Measurements from ENCODE around the gene ARSG. TPM values are rescaled to one million over a fixed set of nuclear protein-coding genes. Genes with fewer than 3 reads are reported as not detected.

Gene ARSG
- total and polyA plus RNA-seq, 2 donors (not counting 3 experiments of a cell fraction or from before 2014, with no cell fraction given) = 3.9 to 7.0 TPM

- FAIRE-seq (no peak), DNase-seq (ENCODE audit: low read depth, low spot score) (no peak)
- no peaks in the 10 kb centered on the region for H3K27me3 ChIP-seq (ENCODE audit: control insufficient read depth in 2 of 2, insufficient read depth in 2 of 2, low read length in 2 of 2)
- ChIA-PET POLR2A (no interaction called here), CTCF (interaction anchor here (1.2 kb wide), 1 partner anchor 27 kb away, joined by 3 read pairs; no protein-coding TSS in a partner anchor)
- no peaks in the 10 kb centered on the region for H3K4me1 ChIP-seq (ENCODE audit: control insufficient read depth, extremely low read depth, insufficient read depth, low read length)
- H3K4me2 ChIP-seq (ENCODE audit: insufficient read depth, low read length) = no peak overlapping the region
- intact Hi-C loops (cut with micrococcal nuclease) = no loop called here
- H3K9me3 ChIP-seq (replicated peaks; ENCODE audit: control insufficient read depth, insufficient read depth, low read length) = no peaks in the 10 kb centered on the region
- H3K79me2 ChIP-seq (ENCODE audit: control insufficient read depth, insufficient read depth, low read length) = no peaks in the 10 kb centered on the region
- H3K27ac ChIP-seq (ENCODE audit: insufficient read depth, low read depth, low read length) = no peak overlapping the region
- dilution Hi-C loops (cut with MboI; ENCODE audit: extremely low pct_ligation_motif_present, low sequenced_read_pairs) = no loop called here
- H2AFZ ChIP-seq (ENCODE audit: low read depth, low read length) = no peak overlapping the region
- TF ChIP-seq POLR2A (IDR thresholded peaks at IDR 0.05; ENCODE audit: low read depth, low read length) (no peak), MAX (IDR thresholded peaks at IDR 0.05; ENCODE audit: insufficient read depth, insufficient read length) (no peak), MYC (IDR thresholded peaks at IDR 0.05; ENCODE audit: low read depth, low read length) (no peak), POLR2AphosphoS5 (IDR thresholded peaks at IDR 0.05; ENCODE audit: insufficient read depth, low read depth, low read length) (no peak), FOS (IDR thresholded peaks at IDR 0.05; ENCODE audit: borderline replicate concordance, insufficient read depth, low read length) (no peak), GATA2 (IDR thresholded peaks at IDR 0.05; ENCODE audit: insufficient read depth, insufficient read length, low read depth, low read length) (no peak), EZH2 (IDR thresholded peaks at IDR 0.05; ENCODE audit: borderline replicate concordance, low read depth, low read length, severe bottlenecking) (no peak), JUN (IDR thresholded peaks at IDR 0.05; ENCODE audit: borderline replicate concordance, insufficient read depth, insufficient read length, low read depth) (no peak)
- TF ChIP-seq, protein P1, sequence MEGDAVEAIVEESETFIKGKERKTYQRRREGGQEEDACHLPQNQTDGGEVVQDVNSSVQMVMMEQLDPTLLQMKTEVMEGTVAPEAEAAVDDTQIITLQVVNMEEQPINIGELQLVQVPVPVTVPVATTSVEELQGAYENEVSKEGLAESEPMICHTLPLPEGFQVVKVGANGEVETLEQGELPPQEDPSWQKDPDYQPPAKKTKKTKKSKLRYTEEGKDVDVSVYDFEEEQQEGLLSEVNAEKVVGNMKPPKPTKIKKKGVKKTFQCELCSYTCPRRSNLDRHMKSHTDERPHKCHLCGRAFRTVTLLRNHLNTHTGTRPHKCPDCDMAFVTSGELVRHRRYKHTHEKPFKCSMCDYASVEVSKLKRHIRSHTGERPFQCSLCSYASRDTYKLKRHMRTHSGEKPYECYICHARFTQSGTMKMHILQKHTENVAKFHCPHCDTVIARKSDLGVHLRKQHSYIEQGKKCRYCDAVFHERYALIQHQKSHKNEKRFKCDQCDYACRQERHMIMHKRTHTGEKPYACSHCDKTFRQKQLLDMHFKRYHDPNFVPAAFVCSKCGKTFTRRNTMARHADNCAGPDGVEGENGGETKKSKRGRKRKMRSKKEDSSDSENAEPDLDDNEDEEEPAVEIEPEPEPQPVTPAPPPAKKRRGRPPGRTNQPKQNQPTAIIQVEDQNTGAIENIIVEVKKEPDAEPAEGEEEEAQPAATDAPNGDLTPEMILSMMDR (IDR thresholded peaks at IDR 0.05; ENCODE audit: extremely low read depth in 1 of 2, insufficient read depth in 1 of 2, low read depth in 1 of 2, low read length in 2 of 2) = no peak
- no peak overlapping the region for H3K4me3 ChIP-seq (replicated peaks in 1 of 3; ENCODE audit: insufficient read depth in 1 of 3, low read depth in 1 of 3, low read length in 3 of 3)
- no TSS peak for BruUV-seq (replicated peaks)
- H3K36me3 ChIP-seq (ENCODE audit: control insufficient read depth in 2 of 2, extremely low read depth in 1 of 2, insufficient read depth in 2 of 2, low read length in 2 of 2) = peaks cover 8 to 28% of the 10 kb centered on the region in 2 experiments
- H3K9me1 ChIP-seq (replicated peaks; ENCODE audit: control insufficient read depth, extremely low read depth, insufficient read depth, low read length) = no peaks in the 10 kb centered on the region
- no peak overlapping the region for H3K9ac ChIP-seq (replicated peaks; ENCODE audit: extremely low read depth, insufficient read depth, low read length)
- no peaks in the 10 kb centered on the region for H4K20me1 ChIP-seq (replicated peaks; ENCODE audit: control insufficient read depth, extremely low read depth, insufficient read depth, low read length)
Observed at GRCh38 chr17:68425979-68426378, 134.7 kb downstream of the ARSG start.
